Astrocyte of the cerebellum (primary cell): Measurements from ENCODE around the gene ABCF2.

ENCODE experiments used
- DNase-seq: peaks from one replicate; pipeline ENCODE4 v3.0.0-alpha.2; 2011; ENCODE audit warnings: low read depth
- H3K4me3 ChIP-seq: 2 replicates; pipeline ENCODE4 v1.5.1; 2011; ENCODE audit warnings: mild to moderate bottlenecking, low read depth, low read length, moderate library complexity
- CTCF ChIP-seq: IDR thresholded peaks from 2 replicates; pipeline ENCODE4 v1.5.1; 2012; ENCODE audit warnings: low read length, low read depth, moderate library complexity, mild to moderate bottlenecking; ENCODE audit errors: missing control alignments
- in situ Hi-C: cut with HindIII; loops from 2 replicates; pipeline ENCODE4 v1.10.0; 2017; ENCODE audit warnings: low sequenced_read_pairs

ABCF2 gene

GRCh38 chr7:151254316-151254715 lies 27.3 kb upstream of the ABCF2 start:
- DNase-seq, result no peak
- TF ChIP-seq CTCF, result no peak
- in situ Hi-C loops, result no loop called here
- no peak overlapping the region for H3K4me3 ChIP-seq

- H3K4me3 ChIP-seq, result peak overlapping the region; percentile 59
Observed at GRCh38 chr7:151252961-151253711, 26.1 kb upstream of the ABCF2 start.

GRCh38 chr7:151252561-151252835 lies 25.5 kb upstream of the ABCF2 start:
- TF ChIP-seq CTCF, result no peak
- H3K4me3 ChIP-seq, result peak overlapping the region; percentile 59
- DNase-seq, result no peak
- in situ Hi-C loops, result no loop called here

More at GRCh38 chr7:151252961-151253711, 26.1 kb upstream of the ABCF2 start:
- TF ChIP-seq CTCF, result no peak
- DNase-seq, result no peak
- in situ Hi-C loops, result no loop called here

GRCh38 chr7:151251689-151252560 lies 24.9 kb upstream of the ABCF2 start:
- H3K4me3 ChIP-seq, result peak overlapping the region; percentile 59
- DNase-seq, result peak; percentile 23
- in situ Hi-C loops, result no loop called here
- no peak for TF ChIP-seq CTCF

- in situ Hi-C loops, result no loop called here
- H3K4me3 ChIP-seq, result peak overlapping the region; percentile 59
- TF ChIP-seq CTCF, result no peak
- DNase-seq, result no peak
Observed at GRCh38 chr7:151251328-151251688, 24.3 kb upstream of the ABCF2 start.

GRCh38 chr7:151250181-151251132 lies 23.5 kb upstream of the ABCF2 start:
- no peak for DNase-seq
- TF ChIP-seq CTCF, result no peak
- in situ Hi-C loops, result no loop called here
- no peak overlapping the region for H3K4me3 ChIP-seq
